ENCODE measurements around the gene PKNOX2.

- TF ChIP-seq CTCF (IDR thresholded peaks at IDR 0.05) (no peak), POLR2A (IDR thresholded peaks at IDR 0.05) (no peak)
Measured at GRCh38 chr11:125165111-125165842, 726 bp downstream of the PKNOX2 start.

Data from ovary (tissue), 3 donors.